AG04449 (cell line): ENCODE results near the gene CNIH4.
"Not testable (repeated sequence)": the region's sequence is repeated elsewhere in the genome, so short reads cannot be mapped to it uniquely, and the experiment has no call there.

Source experiments
- CTCF ChIA-PET: fragments of 350-600 bp; formaldehyde crosslinking; extraction: SDS; loops from one replicate; lab custom pipeline; 2021; ENCODE audit warnings: antibody characterized with exemption; lab: Yijun Ruan, JAX
- POLR2A ChIA-PET: fragments of 400-600, 350-600 bp; formaldehyde crosslinking; extraction: SDS; loops from one replicate; lab custom pipeline; 2020; ENCODE audit warnings: antibody characterized with exemption, inconsistent platforms; lab: Yijun Ruan, JAX
- DNase-seq: peaks from one replicate; pipeline ENCODE4 v3.0.0-alpha.2; 2010; ENCODE audit warnings: low read depth, low spot score
- H3K4me3 ChIP-seq: 2 replicates; pipeline ENCODE4 v1.5.1; 2011; ENCODE audit warnings: low read depth, mild to moderate bottlenecking, control low read depth, low read length
- TF ChIP-seq, protein P1 (sequence below): IDR thresholded peaks from one replicate; pipeline ENCODE4 v1.5.1; 2011; ENCODE audit warnings: mild to moderate bottlenecking, moderate library complexity, low read length, control low read depth, inconsistent platforms; ENCODE audit not compliant: insufficient read depth; ENCODE audit errors: missing control alignments

Gene CNIH4

DNA sequence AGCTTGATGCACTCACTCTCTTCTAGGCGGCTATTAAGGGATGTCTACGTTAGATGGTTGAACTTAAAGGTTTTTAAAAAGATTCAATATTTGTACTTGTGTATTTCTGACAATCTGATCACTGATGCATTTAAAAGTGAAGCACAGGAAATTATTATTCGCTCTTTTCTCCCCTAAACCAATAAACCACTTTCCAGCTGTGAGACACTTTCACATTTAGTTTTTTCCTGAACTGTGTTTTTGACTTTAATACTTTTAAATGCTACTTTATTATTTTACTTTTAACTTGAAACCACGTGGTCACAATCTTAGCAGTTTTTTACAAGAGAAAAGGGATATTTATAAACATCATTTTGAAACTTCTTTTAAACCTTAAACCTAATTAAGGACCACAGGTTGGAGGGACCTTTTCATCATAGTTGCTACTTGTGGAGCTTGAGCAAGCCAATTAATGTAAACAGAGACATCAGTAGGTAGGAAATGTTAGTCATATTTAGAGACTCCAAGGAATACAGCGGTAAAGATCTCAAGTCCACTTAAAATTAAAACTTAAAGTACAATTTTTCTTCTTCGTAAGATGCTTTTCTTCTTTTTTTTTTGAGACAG lies 68.7 kb downstream of the CNIH4 start:
- DNase-seq = no peak
- POLR2A ChIA-PET = no interaction called here
- H3K4me3 ChIP-seq = no peak overlapping the region
- TF ChIP-seq, protein P1, sequence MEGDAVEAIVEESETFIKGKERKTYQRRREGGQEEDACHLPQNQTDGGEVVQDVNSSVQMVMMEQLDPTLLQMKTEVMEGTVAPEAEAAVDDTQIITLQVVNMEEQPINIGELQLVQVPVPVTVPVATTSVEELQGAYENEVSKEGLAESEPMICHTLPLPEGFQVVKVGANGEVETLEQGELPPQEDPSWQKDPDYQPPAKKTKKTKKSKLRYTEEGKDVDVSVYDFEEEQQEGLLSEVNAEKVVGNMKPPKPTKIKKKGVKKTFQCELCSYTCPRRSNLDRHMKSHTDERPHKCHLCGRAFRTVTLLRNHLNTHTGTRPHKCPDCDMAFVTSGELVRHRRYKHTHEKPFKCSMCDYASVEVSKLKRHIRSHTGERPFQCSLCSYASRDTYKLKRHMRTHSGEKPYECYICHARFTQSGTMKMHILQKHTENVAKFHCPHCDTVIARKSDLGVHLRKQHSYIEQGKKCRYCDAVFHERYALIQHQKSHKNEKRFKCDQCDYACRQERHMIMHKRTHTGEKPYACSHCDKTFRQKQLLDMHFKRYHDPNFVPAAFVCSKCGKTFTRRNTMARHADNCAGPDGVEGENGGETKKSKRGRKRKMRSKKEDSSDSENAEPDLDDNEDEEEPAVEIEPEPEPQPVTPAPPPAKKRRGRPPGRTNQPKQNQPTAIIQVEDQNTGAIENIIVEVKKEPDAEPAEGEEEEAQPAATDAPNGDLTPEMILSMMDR = no peak
- CTCF ChIA-PET = no interaction called here

DNA sequence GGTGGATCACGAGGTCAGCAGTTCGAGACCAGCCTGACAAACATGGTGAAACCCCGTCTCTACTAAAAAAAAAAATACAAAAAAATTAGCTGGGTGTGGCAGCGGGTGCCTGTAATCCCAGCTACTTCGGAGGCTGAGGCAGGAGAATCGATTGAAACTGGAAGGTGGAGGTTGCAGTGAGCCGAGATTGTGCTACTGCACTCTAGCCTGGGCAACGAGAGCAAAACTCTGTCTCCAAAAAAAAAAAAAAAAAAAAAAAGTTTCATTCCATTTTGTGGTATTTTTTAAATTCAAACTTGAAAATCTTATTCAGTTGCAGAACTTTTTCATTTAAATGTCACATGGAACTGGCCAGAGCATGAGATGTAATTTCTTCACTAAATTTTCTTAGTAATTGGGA lies 70.2 kb downstream of the CNIH4 start:
- POLR2A ChIA-PET, DNase-seq, H3K4me3 ChIP-seq: not testable (repeated sequence)
- CTCF ChIA-PET = interaction anchor here (1.1 to 1.6 kb wide), 4 partner anchors 13 to 31 kb away, joined by 3 read pairs; no protein-coding TSS in a partner anchor

DNA sequence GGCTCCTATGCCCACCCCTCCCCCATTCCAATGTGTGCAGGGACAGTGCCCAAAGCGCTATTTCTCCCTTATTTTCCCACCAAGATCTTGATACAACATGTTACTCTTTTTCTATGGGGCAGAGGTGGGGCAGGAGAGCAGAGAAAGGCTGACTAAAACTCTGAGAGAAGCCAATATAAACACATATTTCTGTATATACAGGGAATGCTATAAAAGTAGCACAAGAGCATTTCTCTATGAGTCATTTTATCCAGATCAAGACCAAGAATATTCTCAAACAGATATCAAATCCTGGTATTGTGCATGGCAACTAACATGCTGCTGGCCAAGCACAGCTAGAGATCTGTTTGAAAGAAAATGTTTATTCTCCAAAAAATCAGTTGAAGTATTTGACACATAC lies 70.7 kb downstream of the CNIH4 start:
- DNase-seq = peak; percentile 67
- ChIA-PET CTCF (interaction anchor here (1.1 to 1.6 kb wide), 4 partner anchors 16 to 31 kb away, joined by 3 read pairs; no protein-coding TSS in a partner anchor), POLR2A (no interaction called here)
- H3K4me3 ChIP-seq = no peak overlapping the region
- TF ChIP-seq, protein P1 = no peak

DNA sequence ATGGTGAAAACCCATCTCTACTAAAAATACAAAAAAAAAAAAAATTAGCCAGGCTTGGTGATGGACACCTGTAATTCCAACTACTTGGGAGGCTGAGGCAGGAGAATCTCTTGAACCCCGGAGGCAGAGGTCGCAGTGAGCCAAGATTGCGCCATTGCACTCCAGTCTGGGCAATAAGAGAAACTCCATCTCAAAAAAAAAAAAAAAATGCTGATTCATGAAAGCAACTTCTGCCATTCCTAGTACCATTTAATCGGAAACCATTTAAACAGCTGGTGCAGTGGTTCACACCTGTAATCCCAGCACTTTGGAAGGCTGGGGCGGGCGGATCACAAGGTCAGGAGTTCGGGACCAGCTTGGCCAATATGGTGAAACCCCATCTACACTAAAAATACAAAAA lies 72.0 kb downstream of the CNIH4 start:
- POLR2A ChIA-PET, H3K4me3 ChIP-seq, DNase-seq: not testable (repeated sequence)
- CTCF ChIA-PET = interaction anchor here (0.6 to 1.6 kb wide), 3 partner anchors 25 to 58 kb away, joined by 3 read pairs; no protein-coding TSS in a partner anchor
